HepG2 (cell line): ENCODE results near the gene FOXS1. TPM values are rescaled to one million over a fixed set of nuclear protein-coding genes. Genes with fewer than 3 reads are reported as not detected.
A peak's percentile ranks its signal among the peaks of the same experiment; 100 is the strongest.

ENCODE experiments used
- HNRNPL ChIP-seq: fragments of 200-400 bp; formaldehyde crosslinking; IDR thresholded peaks from 2 replicates; pipeline ENCODE4 v1.6.1; 2017; ENCODE audit warnings: mild to moderate bottlenecking, low read depth, low read length
- NFIB ChIP-seq: sonication (generic); formaldehyde crosslinking; IDR thresholded peaks from 2 replicates; pipeline ENCODE4 v1.9.0; 2021; ENCODE audit warnings: missing genetic modification reagents, mild to moderate bottlenecking, borderline replicate concordance
- REL ChIP-seq: sonication (generic); formaldehyde crosslinking; conservative IDR thresholded peaks from 2 replicates; pipeline ENCODE4 v1.8.0; 2022; ENCODE audit warnings: mild to moderate bottlenecking, missing genetic modification reagents, moderate library complexity
- STAT5B ChIP-seq: sonication (generic); formaldehyde crosslinking; IDR thresholded peaks from 2 replicates; pipeline ENCODE4 v1.4.0; 2020; ENCODE audit warnings: missing genetic modification reagents
- TEAD2 ChIP-seq: sonication (generic); formaldehyde crosslinking; IDR thresholded peaks from 2 replicates; pipeline ENCODE4 v1.9.0; 2021; ENCODE audit warnings: missing genetic modification reagents
- ZEB1 ChIP-seq: IDR thresholded peaks from 2 replicates; pipeline ENCODE4 v1.6.1; 2012; ENCODE audit warnings: mild to moderate bottlenecking, low read depth, inconsistent platforms; ENCODE audit not compliant: insufficient replicate concordance
- ZNF24 ChIP-seq: fragments of 450-650 bp; IDR thresholded peaks from 2 replicates; pipeline ENCODE4 v1.6.1; 2017; ENCODE audit warnings: antibody characterized with exemption, mild to moderate bottlenecking
- polyA plus RNA-seq, 8 experiments: library from polyadenylated mRNA; depleted of rRNA in 3 of 8; stranded (reverse) in 7 of 8; unstranded in 1 of 8; fragments of >200 nt; fragmentation: Illumina TruSeq in 4 of 8; extraction: Trizol in 4 of 8; gene quantifications; 2 replicates each; pipeline versions ENCODE4 v1.2.1 to v1.2.3, GENCODE V29; 2011 to 2016; ENCODE audit warnings: low read depth in 4 of 8, missing spikeins in 1 of 8, mixed read lengths in 1 of 8; ENCODE audit not compliant: insufficient read depth in 1 of 8
- total RNA-seq, 5 experiments: library from RNA; depleted of rRNA; stranded (reverse); fragments of >200 nt; fragmentation: Illumina TruSeq; extraction: Trizol; gene quantifications; 2 replicates each; pipeline ENCODE4 v1.2.3, GENCODE V29; 2016; ENCODE audit warnings: low read depth in 1 of 5
- TF ChIP-seq, protein P1 (sequence below): sonication (generic); formaldehyde crosslinking; IDR thresholded peaks from 2 replicates; pipeline ENCODE4 v1.5.1; 2020; ENCODE audit warnings: mild to moderate bottlenecking, missing genetic modification reagents, moderate library complexity
- TF ChIP-seq, protein P2 (sequence below), 2 experiments: sonication (generic) in 1 of 2; formaldehyde crosslinking in 1 of 2; IDR thresholded peaks; 2 replicates each; pipeline versions ENCODE4 v1.6.1 to v1.9.0; 2014 to 2022; ENCODE audit warnings: antibody characterized with exemption in 1 of 2, borderline replicate concordance in 1 of 2, inconsistent platforms in 1 of 2, low read depth in 1 of 2, missing genetic modification reagents in 1 of 2
- TF ChIP-seq, protein P3 (sequence below): sonication (generic); formaldehyde crosslinking; IDR thresholded peaks from 2 replicates; pipeline ENCODE4 v1.8.1; 2023; ENCODE audit warnings: missing genetic modification reagents, mild to moderate bottlenecking, borderline replicate concordance
- TF ChIP-seq, protein P4 (sequence below): IDR thresholded peaks from 2 replicates; pipeline ENCODE4 v1.6.1; 2012; ENCODE audit warnings: low read length, improper control_type of control experiment
- TF ChIP-seq, protein P5 (sequence below): sonication (generic); formaldehyde crosslinking; IDR thresholded peaks from 2 replicates; pipeline ENCODE4 v1.5.0; 2020; ENCODE audit warnings: mild to moderate bottlenecking, missing genetic modification reagents
- TF ChIP-seq, protein P6 (sequence below): IDR thresholded peaks from 2 replicates; pipeline ENCODE4 v1.6.1; 2016

FOXS1 gene
- total and polyA plus RNA-seq, 2 of the 13 experiments (the other 11 are each of a cell fraction or from before 2014, with no cell fraction given): not detected

DNA sequence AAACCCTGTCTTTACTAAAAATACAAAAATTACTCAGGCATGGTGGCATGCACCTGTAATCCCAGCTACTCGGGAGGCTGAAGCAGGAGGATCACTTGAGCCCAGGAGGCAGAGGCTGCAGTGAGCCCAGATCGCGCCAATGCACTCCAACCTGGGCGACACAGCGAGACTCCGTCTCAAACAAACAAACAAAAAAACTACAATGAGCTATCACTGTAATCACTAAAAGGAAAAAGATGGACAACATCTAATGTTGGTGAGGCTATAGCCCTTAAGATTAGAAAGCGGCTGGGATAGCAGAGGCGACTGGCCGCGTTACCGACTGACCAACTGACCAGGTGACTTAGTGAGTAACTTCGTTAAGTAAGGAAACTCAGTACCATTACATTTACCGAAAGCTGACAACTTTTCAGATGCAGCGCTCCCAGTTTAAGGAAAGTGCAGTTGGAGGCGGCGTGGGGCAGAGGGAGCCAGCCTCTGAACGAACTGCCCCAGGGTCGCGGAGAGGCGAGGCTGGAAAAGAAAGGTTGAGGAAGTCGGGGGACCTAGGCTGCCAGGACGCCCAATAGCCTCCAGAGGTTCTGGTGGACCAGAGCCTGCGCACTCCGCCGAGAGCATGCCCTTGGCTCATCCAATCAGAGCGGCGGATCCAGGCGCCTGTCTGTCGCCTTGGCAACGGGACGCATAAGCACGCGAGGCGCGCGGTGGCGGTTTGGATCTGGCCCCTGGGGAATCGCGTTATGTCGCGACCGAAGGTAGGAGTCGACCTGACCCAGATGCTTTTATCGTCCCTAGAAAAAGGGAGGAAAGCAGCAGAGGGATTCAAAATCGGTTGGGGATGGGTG lies 34.0 kb upstream of the FOXS1 start (continued):
- TF ChIP-seq, protein P1, sequence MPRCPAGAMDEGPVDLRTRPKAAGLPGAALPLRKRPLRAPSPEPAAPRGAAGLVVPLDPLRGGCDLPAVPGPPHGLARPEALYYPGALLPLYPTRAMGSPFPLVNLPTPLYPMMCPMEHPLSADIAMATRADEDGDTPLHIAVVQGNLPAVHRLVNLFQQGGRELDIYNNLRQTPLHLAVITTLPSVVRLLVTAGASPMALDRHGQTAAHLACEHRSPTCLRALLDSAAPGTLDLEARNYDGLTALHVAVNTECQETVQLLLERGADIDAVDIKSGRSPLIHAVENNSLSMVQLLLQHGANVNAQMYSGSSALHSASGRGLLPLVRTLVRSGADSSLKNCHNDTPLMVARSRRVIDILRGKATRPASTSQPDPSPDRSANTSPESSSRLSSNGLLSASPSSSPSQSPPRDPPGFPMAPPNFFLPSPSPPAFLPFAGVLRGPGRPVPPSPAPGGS (CRISPR knock-in tag): peak; percentile 56; the same call in 1 of the 2 replicates
- TF ChIP-seq NFIB (CRISPR knock-in tag) (no peak), ZNF24 (no peak), HNRNPL (no peak), REL (CRISPR knock-in tag) (peak; percentile 74; the same call in 1 of the 2 replicates), STAT5B (no peak; the same call in 1 of the 2 replicates), TEAD2 (CRISPR knock-in tag) (no peak), ZEB1 (peak; percentile 15)
- TF ChIP-seq, protein P2, sequence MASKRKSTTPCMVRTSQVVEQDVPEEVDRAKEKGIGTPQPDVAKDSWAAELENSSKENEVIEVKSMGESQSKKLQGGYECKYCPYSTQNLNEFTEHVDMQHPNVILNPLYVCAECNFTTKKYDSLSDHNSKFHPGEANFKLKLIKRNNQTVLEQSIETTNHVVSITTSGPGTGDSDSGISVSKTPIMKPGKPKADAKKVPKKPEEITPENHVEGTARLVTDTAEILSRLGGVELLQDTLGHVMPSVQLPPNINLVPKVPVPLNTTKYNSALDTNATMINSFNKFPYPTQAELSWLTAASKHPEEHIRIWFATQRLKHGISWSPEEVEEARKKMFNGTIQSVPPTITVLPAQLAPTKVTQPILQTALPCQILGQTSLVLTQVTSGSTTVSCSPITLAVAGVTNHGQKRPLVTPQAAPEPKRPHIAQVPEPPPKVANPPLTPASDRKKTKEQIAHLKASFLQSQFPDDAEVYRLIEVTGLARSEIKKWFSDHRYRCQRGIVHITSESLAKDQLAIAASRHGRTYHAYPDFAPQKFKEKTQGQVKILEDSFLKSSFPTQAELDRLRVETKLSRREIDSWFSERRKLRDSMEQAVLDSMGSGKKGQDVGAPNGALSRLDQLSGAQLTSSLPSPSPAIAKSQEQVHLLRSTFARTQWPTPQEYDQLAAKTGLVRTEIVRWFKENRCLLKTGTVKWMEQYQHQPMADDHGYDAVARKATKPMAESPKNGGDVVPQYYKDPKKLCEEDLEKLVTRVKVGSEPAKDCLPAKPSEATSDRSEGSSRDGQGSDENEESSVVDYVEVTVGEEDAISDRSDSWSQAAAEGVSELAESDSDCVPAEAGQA (IDR thresholded peaks at IDR 0.05; ENCODE audit: low read depth): no peak
- TF ChIP-seq, protein P2 (CRISPR knock-in tag; IDR thresholded peaks at IDR 0.05; ENCODE audit: borderline replicate concordance): no peak; the same call in 1 of the 2 replicates
- TF ChIP-seq, protein P3, sequence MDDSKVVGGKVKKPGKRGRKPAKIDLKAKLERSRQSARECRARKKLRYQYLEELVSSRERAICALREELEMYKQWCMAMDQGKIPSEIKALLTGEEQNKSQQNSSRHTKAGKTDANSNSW (CRISPR knock-in tag): peak; percentile 40
- TF ChIP-seq, protein P4, sequence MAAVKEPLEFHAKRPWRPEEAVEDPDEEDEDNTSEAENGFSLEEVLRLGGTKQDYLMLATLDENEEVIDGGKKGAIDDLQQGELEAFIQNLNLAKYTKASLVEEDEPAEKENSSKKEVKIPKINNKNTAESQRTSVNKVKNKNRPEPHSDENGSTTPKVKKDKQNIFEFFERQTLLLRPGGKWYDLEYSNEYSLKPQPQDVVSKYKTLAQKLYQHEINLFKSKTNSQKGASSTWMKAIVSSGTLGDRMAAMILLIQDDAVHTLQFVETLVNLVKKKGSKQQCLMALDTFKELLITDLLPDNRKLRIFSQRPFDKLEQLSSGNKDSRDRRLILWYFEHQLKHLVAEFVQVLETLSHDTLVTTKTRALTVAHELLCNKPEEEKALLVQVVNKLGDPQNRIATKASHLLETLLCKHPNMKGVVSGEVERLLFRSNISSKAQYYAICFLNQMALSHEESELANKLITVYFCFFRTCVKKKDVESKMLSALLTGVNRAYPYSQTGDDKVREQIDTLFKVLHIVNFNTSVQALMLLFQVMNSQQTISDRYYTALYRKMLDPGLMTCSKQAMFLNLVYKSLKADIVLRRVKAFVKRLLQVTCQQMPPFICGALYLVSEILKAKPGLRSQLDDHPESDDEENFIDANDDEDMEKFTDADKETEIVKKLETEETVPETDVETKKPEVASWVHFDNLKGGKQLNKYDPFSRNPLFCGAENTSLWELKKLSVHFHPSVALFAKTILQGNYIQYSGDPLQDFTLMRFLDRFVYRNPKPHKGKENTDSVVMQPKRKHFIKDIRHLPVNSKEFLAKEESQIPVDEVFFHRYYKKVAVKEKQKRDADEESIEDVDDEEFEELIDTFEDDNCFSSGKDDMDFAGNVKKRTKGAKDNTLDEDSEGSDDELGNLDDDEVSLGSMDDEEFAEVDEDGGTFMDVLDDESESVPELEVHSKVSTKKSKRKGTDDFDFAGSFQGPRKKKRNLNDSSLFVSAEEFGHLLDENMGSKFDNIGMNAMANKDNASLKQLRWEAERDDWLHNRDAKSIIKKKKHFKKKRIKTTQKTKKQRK: no peak
- TF ChIP-seq, protein P5, sequence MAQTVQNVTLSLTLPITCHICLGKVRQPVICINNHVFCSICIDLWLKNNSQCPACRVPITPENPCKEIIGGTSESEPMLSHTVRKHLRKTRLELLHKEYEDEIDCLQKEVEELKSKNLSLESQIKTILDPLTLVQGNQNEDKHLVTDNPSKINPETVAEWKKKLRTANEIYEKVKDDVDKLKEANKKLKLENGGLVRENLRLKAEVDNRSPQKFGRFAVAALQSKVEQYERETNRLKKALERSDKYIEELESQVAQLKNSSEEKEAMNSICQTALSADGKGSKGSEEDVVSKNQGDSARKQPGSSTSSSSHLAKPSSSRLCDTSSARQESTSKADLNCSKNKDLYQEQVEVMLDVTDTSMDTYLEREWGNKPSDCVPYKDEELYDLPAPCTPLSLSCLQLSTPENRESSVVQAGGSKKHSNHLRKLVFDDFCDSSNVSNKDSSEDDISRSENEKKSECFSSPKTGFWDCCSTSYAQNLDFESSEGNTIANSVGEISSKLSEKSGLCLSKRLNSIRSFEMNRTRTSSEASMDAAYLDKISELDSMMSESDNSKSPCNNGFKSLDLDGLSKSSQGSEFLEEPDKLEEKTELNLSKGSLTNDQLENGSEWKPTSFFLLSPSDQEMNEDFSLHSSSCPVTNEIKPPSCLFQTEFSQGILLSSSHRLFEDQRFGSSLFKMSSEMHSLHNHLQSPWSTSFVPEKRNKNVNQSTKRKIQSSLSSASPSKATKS: no peak
- TF ChIP-seq, protein P6, sequence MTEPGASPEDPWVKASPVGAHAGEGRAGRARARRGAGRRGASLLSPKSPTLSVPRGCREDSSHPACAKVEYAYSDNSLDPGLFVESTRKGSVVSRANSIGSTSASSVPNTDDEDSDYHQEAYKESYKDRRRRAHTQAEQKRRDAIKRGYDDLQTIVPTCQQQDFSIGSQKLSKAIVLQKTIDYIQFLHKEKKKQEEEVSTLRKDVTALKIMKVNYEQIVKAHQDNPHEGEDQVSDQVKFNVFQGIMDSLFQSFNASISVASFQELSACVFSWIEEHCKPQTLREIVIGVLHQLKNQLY (CRISPR knock-in tag): peak; percentile 33; the same call in 1 of the 2 replicates
